MM.1S (cell line): Measurements from ENCODE around the gene PLIN4.

Source experiments
- CTCF ChIP-seq: fragments of 300-600 bp; sonication (generic); IDR thresholded peaks from 2 replicates; pipeline ENCODE4 v1.5.1; 2016; ENCODE audit warnings: antibody characterized with exemption, low read length, mixed read lengths
- EZH2 ChIP-seq: fragments of 300-600 bp; sonication (generic); optimal IDR thresholded peaks from 2 replicates; pipeline ENCODE3; 2017; ENCODE audit warnings: low read depth, mild to moderate bottlenecking, antibody characterized with exemption, low read length, mixed read lengths

GRCh38 chr19:4513248-4513647 is 5.0 kb downstream of the PLIN4 start:
- TF ChIP-seq CTCF (no peak), EZH2 (no peak)
